HL-60 (cell line): ENCODE results near the gene BRSK2.

Experiments
- DNase-seq, 2 experiments: peaks; one replicate each; pipeline ENCODE4 v3.0.0-alpha.2; 2010 to 2020; ENCODE audit warnings: low read depth in 1 of 2, low spot score in 1 of 2
- H3K27ac ChIP-seq: fragments of 250-450 bp; sonication (Bioruptor Pico); replicated peaks from 2 replicates; pipeline ENCODE4 v1.5.1; 2020; ENCODE audit warnings: mild to moderate bottlenecking, moderate library complexity
- H3K27me3 ChIP-seq: fragments of 250-450 bp; sonication (Bioruptor Pico); 2 replicates; pipeline ENCODE4 v1.5.1; 2021; ENCODE audit warnings: mild to moderate bottlenecking, moderate library complexity; ENCODE audit not compliant: insufficient read depth, poor library complexity, severe bottlenecking
- H3K4me3 ChIP-seq: replicated peaks from 2 replicates; pipeline ENCODE4 v1.5.1; 2011; ENCODE audit warnings: mild to moderate bottlenecking, control low read depth, low read length; ENCODE audit not compliant: insufficient read depth
- GABPA ChIP-seq: IDR thresholded peaks from 2 replicates; pipeline ENCODE4 v1.6.1; 2012; ENCODE audit warnings: low read depth
- POLR2AphosphoS5 ChIP-seq: IDR thresholded peaks from 2 replicates; pipeline ENCODE4 v1.6.1; 2012; ENCODE audit warnings: low read depth
- REST ChIP-seq: IDR thresholded peaks from 2 replicates; pipeline ENCODE4 v1.6.1; 2012; ENCODE audit warnings: low read depth; ENCODE audit not compliant: insufficient replicate concordance
- SPI1 ChIP-seq: IDR thresholded peaks from 2 replicates; pipeline ENCODE4 v1.6.1; 2012; ENCODE audit warnings: low read depth, mild to moderate bottlenecking, borderline replicate concordance
- TF ChIP-seq, protein P1 (sequence below): IDR thresholded peaks from one replicate; pipeline ENCODE4 v1.5.1; 2011; ENCODE audit warnings: low read length, control low read depth, inconsistent platforms; ENCODE audit not compliant: insufficient read depth

The BRSK2 gene

GRCh38 chr11:1439341-1439740, 49.6 kb downstream of the BRSK2 start:
- TF ChIP-seq REST (no peak), POLR2AphosphoS5 (no peak), GABPA (no peak)
- TF ChIP-seq, protein P1, sequence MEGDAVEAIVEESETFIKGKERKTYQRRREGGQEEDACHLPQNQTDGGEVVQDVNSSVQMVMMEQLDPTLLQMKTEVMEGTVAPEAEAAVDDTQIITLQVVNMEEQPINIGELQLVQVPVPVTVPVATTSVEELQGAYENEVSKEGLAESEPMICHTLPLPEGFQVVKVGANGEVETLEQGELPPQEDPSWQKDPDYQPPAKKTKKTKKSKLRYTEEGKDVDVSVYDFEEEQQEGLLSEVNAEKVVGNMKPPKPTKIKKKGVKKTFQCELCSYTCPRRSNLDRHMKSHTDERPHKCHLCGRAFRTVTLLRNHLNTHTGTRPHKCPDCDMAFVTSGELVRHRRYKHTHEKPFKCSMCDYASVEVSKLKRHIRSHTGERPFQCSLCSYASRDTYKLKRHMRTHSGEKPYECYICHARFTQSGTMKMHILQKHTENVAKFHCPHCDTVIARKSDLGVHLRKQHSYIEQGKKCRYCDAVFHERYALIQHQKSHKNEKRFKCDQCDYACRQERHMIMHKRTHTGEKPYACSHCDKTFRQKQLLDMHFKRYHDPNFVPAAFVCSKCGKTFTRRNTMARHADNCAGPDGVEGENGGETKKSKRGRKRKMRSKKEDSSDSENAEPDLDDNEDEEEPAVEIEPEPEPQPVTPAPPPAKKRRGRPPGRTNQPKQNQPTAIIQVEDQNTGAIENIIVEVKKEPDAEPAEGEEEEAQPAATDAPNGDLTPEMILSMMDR, result no peak
- no peak for DNase-seq
- no peak overlapping the region for H3K4me3 ChIP-seq
- no peaks in the 10 kb centered on the region for H3K27me3 ChIP-seq
- H3K27ac ChIP-seq, result no peak overlapping the region

DNA sequence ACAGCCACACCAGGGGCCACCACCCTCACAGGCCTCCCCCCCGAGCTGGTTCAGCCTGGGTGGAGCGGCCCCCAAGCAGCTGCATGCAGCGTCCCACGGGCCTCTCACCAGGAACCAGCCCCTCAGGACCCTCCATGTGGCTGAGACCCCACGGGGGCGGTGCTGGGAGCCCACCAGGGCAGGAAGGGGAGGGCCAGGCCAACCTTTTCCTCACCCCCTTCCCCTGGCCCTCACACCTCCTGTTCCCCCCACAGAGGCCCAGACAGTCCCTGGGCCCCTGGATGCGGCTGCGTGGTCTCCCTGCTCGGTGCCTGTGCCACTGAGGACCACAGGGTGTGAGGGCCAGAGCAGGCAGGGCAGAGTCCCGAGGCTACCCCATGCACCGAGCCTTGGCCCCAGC, 50.3 kb downstream of the BRSK2 start:
- H3K4me3 ChIP-seq, result no peak overlapping the region
- TF ChIP-seq, protein P1, result no peak
- no peak for TF ChIP-seq SPI1
- TF ChIP-seq GABPA, result no peak
- no peak for TF ChIP-seq POLR2AphosphoS5
- TF ChIP-seq REST, result no peak
- H3K27ac ChIP-seq, result no peak overlapping the region
- DNase-seq, result no peak
- no peaks in the 10 kb centered on the region for H3K27me3 ChIP-seq

GRCh38 chr11:1440496-1440895, 50.8 kb downstream of the BRSK2 start:
- no peak for DNase-seq
- Histone ChIP-seq H3K4me3 (no peak overlapping the region), H3K27me3 (no peaks in the 10 kb centered on the region), H3K27ac (no peak overlapping the region)
- TF ChIP-seq, protein P1, result no peak
- TF ChIP-seq REST (no peak), GABPA (no peak)
